GM21717 (cell line): ENCODE results near the gene ENTREP3.
"Not testable (repeated sequence)": the region's sequence is repeated elsewhere in the genome, so short reads cannot be mapped to it uniquely, and the experiment has no call there.

Experiments used
- ATAC-seq: cut with Tn5 transposase; IDR thresholded peaks from one replicate; pipeline ENCODE4 v1.9.1; 2021; ENCODE audit warnings: mild to moderate bottlenecking, moderate library complexity; ENCODE audit not compliant: unreplicated experiment

The ENTREP3 gene

DNA sequence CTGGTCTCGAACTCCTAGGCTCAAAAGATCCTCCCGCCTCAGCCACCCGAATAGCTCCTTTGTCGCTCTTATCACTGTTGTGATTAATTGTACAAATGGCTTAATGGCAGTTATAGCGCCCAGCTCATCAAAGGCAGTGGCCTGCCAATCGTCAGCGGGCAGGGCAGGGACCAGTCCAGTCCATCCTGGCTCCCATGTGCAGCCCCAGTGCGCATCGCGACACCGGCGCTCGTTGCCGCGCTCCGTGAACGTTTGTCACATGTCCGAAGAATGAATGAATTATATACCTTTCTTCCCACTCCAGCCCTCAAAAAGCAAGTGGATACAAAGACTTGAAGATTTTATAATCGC, 28.4 kb downstream of the ENTREP3 start:
- no peak for ATAC-seq

DNA sequence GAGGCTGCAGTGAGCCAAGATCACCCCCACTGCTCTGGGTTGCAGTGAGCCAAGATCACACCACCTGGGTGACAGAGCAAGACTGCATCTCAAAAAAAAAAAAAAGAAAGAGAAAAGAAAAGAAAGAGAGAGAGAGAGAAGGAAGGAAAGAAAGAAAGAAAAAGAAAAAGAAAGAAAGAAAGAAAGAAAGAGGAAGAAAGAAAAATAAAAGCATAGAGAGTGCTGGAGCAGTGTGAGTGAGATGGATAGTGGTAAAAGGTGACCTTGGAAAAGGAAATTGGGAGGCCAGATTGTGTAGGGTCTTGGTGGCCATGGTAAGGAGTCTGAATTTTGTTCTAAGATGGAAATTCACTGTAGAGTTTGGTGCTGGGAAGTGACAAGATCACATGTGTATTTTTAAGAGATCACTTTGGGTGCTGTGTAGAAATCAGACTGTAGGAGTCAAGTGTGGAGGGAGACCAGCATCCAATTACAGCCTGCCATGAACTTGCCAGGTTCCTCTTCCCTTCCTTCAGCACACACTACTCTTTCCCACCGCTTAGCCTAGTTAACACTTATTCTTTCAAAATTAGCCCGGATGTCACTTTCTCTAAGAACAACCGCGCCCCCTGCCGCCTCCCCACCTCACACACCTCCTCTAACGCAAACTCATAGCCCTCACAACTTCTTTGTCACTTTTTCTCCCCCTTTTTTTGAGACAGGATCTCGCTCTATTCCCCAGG, 28.9 kb downstream of the ENTREP3 start:
- no peak for ATAC-seq

DNA sequence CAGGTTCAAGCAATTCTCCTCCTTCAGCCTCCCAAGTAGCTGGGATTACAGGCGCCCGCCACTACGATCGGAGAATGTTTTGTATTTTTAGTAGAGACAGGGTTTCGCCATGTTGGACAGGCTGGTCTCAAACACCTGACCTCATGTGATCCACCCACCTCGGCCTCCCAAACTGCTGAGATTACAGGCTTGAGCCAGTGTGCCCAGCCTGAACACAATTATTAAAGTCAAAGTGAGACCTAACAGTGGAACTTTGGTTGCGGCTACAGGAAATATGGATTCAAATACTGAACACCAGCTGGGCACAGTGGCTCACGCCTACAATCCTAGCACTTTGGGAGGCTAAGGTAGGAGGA, 29.9 kb downstream of the ENTREP3 start:
- not testable (repeated sequence) for ATAC-seq

DNA sequence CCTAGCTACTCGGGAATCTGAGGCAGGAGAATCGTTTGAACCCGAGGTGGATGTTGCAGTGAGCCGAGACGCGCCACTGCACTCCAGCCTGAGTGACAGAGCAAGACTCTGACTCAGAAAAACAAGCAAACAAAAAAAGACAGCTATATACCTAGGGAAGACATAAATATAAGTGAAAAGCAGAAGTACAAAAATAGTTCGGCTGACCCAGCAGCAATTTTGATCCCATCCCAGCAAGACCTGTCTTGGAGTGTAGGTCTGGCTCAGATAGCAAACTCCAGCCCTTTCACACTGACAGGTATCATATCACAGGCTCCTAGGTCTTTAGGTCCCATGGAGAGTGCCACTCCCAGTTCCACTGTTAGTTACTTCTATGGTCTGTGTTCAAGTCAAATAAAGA, 32.2 kb downstream of the ENTREP3 start:
- no peak for ATAC-seq

DNA sequence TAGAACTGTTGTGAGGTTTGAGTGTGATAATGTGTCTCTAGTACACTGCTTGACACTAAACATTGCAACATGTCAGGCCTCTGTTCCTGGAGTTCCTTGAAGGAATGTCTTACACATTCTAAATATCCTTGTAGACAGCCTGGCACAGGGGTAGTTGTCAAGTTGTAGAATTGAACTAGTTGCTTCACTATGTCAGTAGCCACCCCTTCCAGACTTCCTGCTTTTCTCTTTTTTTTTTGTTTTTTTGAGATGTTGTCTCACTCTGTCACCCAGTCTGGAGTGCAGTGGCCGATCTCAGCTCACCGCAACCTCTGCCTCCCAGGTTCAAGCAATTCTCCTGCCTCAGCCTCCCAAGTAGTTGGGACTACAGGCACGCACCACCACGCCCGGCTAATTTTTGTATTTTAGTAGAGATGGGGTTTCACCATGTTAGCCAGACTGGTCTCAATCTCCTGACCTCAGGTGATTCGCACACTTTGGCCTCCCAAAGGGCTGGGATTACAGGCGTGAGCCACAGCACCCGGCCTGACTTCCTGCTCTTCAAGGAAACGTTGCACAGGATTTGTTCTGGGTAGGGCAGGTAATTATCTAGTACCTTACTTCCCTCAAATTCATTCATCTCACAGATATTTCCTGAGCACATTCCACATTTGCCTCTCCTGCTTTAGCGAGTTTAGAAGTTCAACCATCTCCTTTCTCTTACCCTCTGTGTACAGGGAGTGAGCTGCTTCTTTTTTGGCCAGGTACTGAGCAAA, 34.9 kb downstream of the ENTREP3 start:
- ATAC-seq, result not testable (repeated sequence)

DNA sequence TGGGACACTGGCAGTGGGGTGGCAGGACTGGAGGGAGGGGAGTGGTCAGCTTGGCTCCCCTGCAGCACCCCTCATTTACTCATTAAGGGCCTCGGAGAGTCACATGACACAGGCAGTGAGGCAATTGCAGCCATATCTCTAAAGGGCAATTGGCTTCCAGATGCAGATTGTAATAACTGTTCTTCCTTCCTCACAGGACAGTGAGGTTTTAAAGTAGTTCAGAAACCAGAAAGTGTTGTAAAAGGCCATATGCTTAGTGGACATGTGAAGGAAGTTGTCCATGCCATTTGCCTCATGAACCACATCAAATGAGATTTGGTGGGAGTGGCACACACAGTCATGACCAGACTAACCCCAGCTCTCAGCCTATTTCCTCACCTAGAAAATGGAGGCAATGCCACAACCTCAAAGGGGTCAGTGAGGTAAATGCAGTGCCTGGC, 35.7 kb downstream of the ENTREP3 start:
- ATAC-seq, result no peak

DNA sequence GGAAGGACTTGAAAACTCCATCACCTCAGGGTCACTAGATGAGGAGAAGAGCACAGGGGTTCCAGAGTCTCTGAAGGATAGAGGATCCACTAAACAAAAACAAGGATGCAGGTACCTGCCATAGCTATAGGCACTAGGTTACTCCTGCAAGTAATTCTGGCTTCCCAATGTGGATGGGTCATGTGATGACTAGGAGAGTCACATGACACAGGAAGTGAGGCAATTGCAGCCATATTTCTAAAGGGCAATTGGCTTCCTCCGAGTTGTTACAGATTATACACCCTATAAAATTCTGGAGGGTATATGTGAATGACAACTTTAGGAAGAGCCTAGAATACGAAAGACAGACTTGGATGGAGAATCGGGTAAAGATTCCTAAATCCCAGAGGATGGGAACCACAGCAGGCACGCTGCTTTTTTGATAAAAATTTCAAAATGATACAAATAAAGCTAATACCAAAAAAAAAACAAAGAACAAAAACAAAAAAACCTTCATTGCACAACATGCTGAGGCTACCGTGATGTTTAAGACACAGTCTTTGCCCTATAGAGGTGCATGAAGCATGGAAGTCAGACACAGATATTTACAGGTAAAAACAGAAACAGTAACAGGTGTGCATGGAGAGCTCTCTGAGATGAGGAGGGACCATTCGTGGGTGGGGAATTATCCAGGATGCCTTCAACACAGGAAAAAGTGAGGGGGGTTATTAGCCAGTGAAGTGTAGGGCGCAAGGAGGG, 36.3 kb downstream of the ENTREP3 start:
- ATAC-seq, result no peak

DNA sequence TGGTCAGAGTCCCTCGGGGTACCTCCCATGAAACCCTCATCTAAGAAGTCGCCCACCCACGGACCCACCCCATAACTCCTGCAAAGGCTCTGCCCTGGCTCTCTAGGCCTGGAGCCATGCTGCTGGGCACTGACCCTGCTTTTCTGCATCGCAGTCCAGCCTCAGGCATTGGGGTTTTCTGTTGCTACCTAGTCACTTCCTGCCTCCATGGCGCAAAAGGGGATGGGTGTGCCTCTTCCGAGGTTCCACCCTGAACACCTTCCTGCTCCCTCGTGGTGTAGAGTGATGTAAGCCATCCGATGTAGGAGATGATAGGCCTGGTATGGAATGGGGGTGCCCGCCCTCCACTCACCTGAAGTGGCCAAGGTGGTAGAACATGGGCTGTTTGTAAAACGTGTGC, 40.6 kb downstream of the ENTREP3 start:
- not testable (repeated sequence) for ATAC-seq

DNA sequence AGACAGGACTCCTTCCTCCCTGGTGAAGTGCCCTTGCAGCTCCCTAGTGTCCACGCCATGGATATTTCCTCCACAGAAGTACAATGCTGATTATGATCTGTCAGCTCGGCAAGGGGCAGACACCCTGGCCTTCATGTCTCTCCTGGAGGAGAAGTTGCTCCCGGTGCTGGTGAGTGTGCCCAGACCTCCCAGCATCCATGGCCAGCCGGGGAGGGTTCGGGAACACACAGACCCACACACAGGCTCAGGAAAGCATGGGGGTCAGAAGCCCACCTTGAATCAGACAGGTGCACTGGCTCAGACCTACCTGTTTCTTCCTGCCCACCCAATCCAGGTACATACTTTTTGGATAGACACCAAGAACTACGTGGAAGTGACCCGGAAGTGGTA, 43.2 kb downstream of the ENTREP3 start:
- ATAC-seq, result not testable (repeated sequence)

DNA sequence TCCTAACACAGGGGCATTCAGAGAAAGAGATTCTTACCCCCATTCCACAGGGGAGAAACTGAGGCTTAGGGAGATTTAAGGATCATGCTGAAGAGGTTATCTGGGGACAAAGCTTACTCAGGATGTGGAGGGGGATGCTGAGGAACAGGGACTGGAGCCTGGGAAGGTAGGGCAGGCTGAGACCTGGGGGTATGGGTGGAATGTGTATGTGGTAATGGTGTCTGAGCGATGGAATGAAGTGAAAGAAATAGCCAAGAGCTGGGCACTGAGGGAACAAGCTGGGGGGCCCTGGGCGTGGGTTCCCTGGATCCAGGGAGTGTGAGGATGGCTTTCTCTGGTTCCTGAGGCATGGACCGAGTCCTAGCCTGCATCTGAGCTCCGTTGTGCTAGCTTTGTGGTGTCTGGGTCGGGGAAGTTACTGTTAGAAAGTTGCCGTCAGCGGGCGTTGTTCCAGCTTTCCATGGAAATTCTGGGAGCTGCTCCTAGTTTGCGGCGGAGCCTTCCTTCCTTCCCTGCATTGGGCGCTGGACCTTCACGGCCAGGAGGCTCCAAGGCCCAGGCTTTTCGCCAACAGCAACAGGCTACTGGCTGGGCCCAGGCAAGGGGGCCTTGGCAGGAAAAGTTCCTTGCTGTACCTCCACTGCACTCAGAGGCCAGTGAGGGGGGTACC, 43.8 kb downstream of the ENTREP3 start:
- ATAC-seq, result not testable (repeated sequence)

DNA sequence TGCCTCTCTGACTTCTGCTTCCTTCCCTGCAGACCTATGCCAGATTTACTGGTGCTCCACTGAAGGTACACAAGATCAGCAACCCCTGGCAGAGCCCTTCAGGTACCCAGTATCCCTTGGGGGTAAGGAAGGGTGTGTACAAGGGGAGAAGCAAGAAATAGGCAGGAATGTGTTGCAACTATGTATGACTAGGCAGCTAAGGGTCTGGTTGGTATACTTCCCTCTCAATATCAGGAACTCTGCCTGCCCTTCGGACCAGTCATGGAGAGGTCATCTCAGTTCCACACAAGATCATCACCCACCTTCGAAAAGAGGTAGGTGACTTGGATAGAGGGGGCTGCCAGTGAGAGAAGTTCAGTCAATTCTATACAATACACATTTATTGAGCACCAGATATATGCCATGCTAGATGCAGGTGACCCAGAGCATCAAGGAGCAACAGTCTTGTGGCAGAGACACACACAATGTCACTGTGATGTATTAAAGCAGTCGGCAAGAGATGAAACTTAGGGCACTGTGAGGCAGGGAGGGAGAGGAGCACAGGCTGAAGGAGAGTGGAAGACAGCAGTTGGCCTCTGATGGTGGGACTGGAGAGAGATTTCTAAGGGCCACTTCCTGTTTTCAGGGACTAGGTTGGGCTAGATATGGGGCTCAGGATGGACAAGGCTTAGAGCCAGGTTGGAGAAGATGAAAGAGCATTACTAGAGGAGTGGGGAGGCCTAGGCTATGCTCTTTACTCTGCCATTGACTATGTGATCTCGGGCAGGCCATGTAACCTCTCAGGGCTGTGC, 44.8 kb downstream of the ENTREP3 start:
- ATAC-seq, result no peak

DNA sequence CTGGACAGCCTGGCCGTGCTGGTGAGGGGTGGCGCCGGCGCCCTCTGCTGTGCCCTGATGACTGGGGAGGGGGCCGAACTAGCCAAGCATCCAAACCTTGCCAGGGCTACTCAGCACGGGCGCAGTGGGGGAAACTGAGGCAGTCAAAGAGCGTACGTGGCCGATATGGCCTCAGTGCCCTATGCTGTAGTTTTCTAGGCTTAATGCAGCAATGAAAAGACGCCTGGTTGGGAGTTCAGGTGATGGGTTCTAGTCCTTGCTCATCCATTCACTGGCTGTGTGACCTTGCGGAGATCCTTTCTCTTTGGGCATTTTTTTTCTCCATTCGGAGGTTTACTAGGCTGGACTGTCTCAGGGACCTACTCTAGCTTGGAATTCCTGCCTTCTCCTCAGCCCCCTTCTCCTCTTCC, 46.0 kb downstream of the ENTREP3 start:
- no peak for ATAC-seq

DNA sequence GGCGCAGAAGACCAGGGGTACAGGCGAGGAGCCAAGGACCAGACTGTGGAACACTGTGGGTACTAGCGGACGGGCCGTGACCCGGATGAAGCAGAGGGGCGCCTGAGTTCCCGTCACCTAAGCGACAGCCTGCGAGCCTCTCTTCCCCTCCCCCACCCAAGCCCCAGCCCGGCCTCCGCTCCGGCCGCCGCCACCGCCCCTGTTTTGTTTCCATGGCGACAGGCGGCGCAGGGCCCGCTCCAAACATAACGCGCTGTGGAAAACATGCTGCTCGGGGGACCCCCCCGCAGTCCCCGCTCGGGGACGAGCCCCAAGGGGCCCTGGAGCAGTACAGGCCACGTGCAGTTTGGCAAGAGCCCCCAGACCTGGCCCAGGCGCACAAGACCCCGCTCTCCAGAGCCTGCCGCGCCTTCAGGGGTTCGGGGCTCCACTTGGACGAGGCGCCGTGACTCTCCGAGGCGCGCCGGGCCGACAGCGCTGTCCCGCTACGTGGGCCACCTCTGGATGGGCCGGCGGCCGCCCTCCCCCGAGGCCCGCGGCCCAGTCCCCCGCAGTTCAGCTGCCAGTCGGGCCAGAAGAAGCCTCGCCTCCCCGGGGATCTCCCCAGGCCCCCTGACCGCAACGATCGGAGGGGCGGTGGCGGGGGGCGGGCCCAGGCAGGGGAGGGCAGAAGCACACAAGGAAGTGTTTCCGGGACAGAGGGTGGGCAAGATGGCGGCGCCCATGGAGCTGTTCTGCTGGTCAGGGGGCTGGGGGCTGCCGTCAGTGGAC, 46.6 kb downstream of the ENTREP3 start, which contains the start of gene MTX1:
TSS of gene MTX1 (plus strand) at position 155 of the 771 bp plus-strand sequence. CDS start at position 265, 110 bp downstream.
- ATAC-seq, result peak; percentile 59

DNA sequence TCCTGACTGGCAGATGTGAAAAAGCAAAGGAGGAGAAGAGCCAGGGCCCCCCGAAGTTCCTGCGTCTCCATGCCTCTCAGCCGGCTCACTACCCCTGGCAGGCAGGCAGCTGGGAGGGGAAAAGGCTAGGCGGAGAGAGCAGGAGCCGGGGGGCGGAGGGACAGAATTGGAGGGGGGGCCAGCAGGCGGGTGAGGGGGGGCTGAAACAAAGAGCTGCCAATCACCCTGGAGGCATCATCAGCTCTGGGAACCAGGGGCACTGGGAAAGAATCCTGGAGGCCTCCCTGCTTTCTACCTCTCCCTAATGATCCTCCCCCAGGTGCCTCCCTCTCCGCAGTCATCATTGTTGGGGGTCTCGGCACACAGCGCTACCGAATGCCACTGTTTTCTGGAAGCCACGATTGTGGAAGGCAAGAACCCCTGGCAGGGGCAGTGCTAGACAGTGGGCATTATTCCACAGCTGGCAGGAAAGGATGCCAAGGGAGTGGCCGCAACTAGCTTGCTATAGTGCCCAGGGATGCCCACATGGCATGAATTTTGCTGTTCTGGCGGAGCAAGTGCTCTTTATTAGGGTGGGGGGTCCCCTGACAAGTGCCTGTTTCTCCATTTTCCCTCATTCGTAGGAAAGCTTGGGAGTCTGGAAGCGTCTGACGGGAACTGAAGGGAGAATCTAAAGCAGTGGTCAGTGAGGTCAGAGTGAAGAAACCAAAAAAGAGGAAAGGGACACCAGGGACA, 47.3 kb downstream of the ENTREP3 start, which contains the start of gene THBS3:
TSS of gene THBS3 (minus strand) at position 92 of the 735 bp plus-strand sequence. CDS start at position 71, 21 bp downstream.
- ATAC-seq, result no peak

DNA sequence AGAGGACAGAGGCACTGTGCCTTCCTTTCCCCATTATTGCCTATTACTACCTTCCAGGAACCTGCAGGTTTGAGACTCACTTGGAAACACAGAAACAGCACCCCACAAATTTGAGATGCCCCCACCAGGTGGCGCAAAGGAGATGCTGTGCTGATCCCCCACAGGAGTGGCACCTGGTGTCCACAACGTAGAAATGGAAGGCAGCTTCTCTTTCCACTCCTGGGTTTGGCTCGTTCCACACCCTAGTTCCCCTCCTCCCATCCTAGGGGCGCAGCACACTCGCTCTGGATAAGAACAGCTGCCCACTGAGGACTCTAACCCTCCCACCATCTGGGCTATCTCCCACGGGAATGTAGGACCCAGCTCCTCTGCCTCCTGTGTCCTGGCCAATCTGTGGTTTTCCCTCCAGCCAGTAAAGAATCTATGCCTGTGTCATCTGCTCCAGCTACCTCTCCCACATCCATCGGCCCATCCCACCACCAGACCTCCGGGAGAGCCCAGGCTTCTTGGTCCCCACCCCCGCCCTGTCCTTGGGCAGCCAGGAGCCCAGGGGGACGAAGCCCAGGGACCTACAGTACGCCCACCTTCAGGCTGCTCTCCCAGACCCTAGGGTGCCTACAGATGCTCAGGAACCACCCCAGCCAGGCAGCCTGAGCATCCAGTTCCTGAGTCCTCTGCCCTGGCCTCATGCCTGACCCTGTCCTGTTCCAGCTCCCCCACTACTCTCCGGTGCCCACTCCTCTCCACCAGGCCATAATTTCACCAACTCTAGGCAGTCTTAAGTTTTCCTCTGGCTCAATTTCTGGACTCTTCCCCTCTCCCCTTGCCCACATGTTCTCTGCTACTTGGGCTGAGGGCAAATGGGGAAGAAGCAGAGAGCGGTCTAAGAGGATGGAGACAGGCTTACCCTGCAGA, 48.1 kb downstream of the ENTREP3 start:
- ATAC-seq, result no peak

DNA sequence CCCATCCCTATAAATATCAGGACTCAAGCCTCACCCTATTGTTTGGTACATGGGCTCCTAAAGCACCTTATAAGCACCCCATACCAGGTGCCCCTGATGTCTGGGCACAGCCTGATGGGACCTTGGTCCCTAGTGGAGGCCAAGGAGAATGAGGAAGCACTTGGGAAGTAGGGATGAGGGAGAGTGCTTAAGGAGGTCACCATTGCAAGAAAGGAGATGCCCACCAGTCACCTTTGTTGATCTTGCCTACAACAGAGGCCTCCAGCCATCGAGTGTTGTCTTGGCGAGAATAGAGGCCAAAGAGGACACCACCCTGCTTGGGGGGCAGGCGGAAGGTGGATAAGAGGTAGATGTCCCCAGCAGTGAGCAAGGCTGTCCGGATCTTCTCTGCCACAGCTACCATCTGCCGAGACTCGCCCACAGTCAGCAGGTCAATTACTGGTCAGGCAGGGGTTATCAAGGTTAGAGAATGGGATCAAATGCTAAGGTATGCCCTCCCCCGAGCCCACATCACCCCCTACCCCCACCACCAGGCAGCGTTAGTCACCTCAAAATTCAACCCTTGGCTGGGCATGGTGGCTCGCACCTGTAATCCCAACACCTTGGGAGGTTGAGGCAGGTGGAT, 49.2 kb downstream of the ENTREP3 start:
- ATAC-seq, result no peak

DNA sequence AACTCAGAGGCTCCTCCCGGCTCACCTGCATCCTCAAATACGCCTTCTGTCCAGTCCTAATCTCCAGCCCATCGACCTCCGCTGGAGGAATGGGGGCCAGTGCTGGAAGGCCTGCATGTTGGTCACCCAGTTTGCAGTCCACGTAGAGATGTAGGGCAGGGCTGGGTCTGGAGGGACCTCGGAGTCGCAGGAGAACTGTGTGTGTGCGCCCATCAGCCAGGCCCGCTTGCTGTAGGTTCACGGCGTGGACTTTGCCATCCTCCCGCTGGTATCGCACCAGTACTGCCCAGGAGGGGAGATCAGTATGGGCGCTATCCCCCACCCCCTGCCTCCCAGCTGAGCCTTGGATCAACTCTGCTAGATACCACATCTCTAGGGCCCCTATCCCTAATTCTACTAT, 50.2 kb downstream of the ENTREP3 start:
- ATAC-seq, result no peak
